GM12878 (cell line): ENCODE measurements around the gene PATL2. TPM values are rescaled to one million over a fixed set of nuclear protein-coding genes. Genes with fewer than 3 reads are reported as not detected.

Experiments used
- ATAC-seq: fragments of 200-7000 bp; cut with Tn5 transposase; 3 replicates; pipeline ENCODE4 v1.9.1; 2020; ENCODE audit warnings: mild to moderate bottlenecking, moderate library complexity
- BruUV-seq: library from RNA; stranded (reverse); fragments of 400-500 nt; replicated peaks from 2 replicates; lab custom pipeline; 2021; lab: Mats Ljungman, UMichigan
- CTCF ChIA-PET: fragments of 300-600 bp; sonication (Branson Sonifier 250); formaldehyde crosslinking; extraction: SDS; loops from one replicate; lab custom pipeline; 2021; ENCODE audit warnings: inconsistent platforms; lab: Yijun Ruan, JAX
- POLR2A ChIA-PET: fragments of 350-600 bp; formaldehyde crosslinking; extraction: SDS; loops from one replicate; lab custom pipeline; 2021; ENCODE audit warnings: inconsistent platforms; lab: Charles Lee
- RAD21 ChIA-PET: fragments of 300-600 bp; sonication (Branson Sonifier 250); formaldehyde crosslinking; loops from one replicate; lab custom pipeline; 2023; ENCODE audit warnings: antibody characterized with exemption; ENCODE audit not compliant: unreplicated experiment; lab: Charles Lee
- SMC1A ChIA-PET: fragments of 300-600 bp; sonication (Branson Sonifier 250); formaldehyde crosslinking; loops from one replicate; lab custom pipeline; 2023; ENCODE audit not compliant: unreplicated experiment, uncharacterized antibody; lab: Charles Lee
- DNase-seq: peaks from one replicate; pipeline ENCODE4 v3.0.0-alpha.2; 2011; ENCODE audit warnings: low read depth, low spot score
- FAIRE-seq: peaks from 3 replicates; lab custom pipeline; 2011; peaks lifted over from hg19 to GRCh38; lab: Jason Lieb, UNC
- H2AFZ ChIP-seq: 2 replicates; pipeline ENCODE4 v1.6.0; 2011; ENCODE audit warnings: low read depth, low read length, control low read depth; ENCODE audit not compliant: control insufficient read depth
- H3K27ac ChIP-seq: 2 replicates; pipeline ENCODE4 v1.5.1; 2011; ENCODE audit warnings: control low read depth; ENCODE audit not compliant: control insufficient read depth, insufficient read depth
- H3K27me3 ChIP-seq, 2 experiments: replicated peaks in 1 of 2; 2 replicates each; pipeline versions ENCODE4 v1.6.0 to v1.6.1; 2011; ENCODE audit warnings: low read length in 1 of 2; ENCODE audit not compliant: control insufficient read depth in 2 of 2, insufficient read depth in 2 of 2
- H3K36me3 ChIP-seq, 2 experiments: 2 replicates each; pipeline ENCODE4 v1.5.1; 2011; ENCODE audit warnings: low read length in 1 of 2; ENCODE audit not compliant: control insufficient read depth in 2 of 2, insufficient read depth in 2 of 2
- H3K4me1 ChIP-seq: 2 replicates; pipeline ENCODE4 v1.6.1; 2011; ENCODE audit warnings: mild to moderate bottlenecking, low read length, moderate library complexity, mixed read lengths; ENCODE audit not compliant: control insufficient read depth, insufficient read depth
- H3K4me2 ChIP-seq: 2 replicates; pipeline ENCODE4 v1.6.0; 2011; ENCODE audit warnings: control low read depth; ENCODE audit not compliant: control insufficient read depth, insufficient read depth
- H3K4me3 ChIP-seq: fragments of 200-600 bp; sonication (generic); 2 replicates; pipeline ENCODE4 v1.5.1; 2016
- H3K79me2 ChIP-seq: 2 replicates; pipeline ENCODE4 v1.6.0; 2011; ENCODE audit warnings: low read length; ENCODE audit not compliant: control insufficient read depth, insufficient read depth
- H3K9ac ChIP-seq: 2 replicates; pipeline ENCODE4 v1.8.0; 2011; ENCODE audit warnings: low read length, control low read depth, mixed read lengths; ENCODE audit not compliant: control insufficient read depth, insufficient read depth
- H3K9me3 ChIP-seq: replicated peaks from 3 replicates; pipeline ENCODE4 v1.5.1; 2011; ENCODE audit warnings: mild to moderate bottlenecking, low read length; ENCODE audit not compliant: control insufficient read depth, insufficient read depth
- H4K20me1 ChIP-seq: 2 replicates; pipeline ENCODE4 v1.6.0; 2011; ENCODE audit not compliant: control insufficient read depth, insufficient read depth
- BRCA1 ChIP-seq: IDR thresholded peaks from 2 replicates; pipeline ENCODE4 v1.6.1; 2011; ENCODE audit warnings: low read depth, low read length, improper control_type of control experiment
- DPF2 ChIP-seq: fragments of 450-650 bp; IDR thresholded peaks from 2 replicates; pipeline ENCODE4 v1.6.1; 2017; ENCODE audit warnings: mild to moderate bottlenecking
- E2F8 ChIP-seq: fragments of 450-650 bp; IDR thresholded peaks from 2 replicates; pipeline ENCODE4 v1.6.1; 2018; ENCODE audit warnings: mild to moderate bottlenecking, low read depth, moderate library complexity; ENCODE audit not compliant: partially characterized antibody
- ESRRA ChIP-seq: IDR thresholded peaks from 2 replicates; pipeline ENCODE4 v1.6.1; 2012; ENCODE audit warnings: mild to moderate bottlenecking, low read length, improper control_type of control experiment
- HDAC2 ChIP-seq: fragments of 200-600 bp; sonication (generic); IDR thresholded peaks from 2 replicates; pipeline ENCODE4 v1.6.1; 2017
- NR2F1 ChIP-seq: fragments of 450-650 bp; conservative IDR thresholded peaks from 2 replicates; pipeline ENCODE4 v1.6.1; 2017; ENCODE audit warnings: mild to moderate bottlenecking
- PBX3 ChIP-seq: IDR thresholded peaks from 2 replicates; pipeline ENCODE4 v1.6.1; 2011; ENCODE audit warnings: mild to moderate bottlenecking, low read depth, low read length, moderate library complexity; ENCODE audit not compliant: insufficient replicate concordance
- RUNX3 ChIP-seq: IDR thresholded peaks from 2 replicates; pipeline ENCODE4 v1.6.1; 2012; ENCODE audit warnings: low read length, inconsistent platforms
- SPI1 ChIP-seq: IDR thresholded peaks from 2 replicates; pipeline ENCODE4 v1.6.1; 2011; ENCODE audit warnings: low read depth, mild to moderate bottlenecking, low read length, moderate library complexity, borderline replicate concordance; ENCODE audit not compliant: insufficient read depth
- ZBTB33 ChIP-seq: fragments of 450-650 bp; IDR thresholded peaks from 2 replicates; pipeline ENCODE4 v1.6.1; 2017; ENCODE audit warnings: mild to moderate bottlenecking
- ZZZ3 ChIP-seq: IDR thresholded peaks from 2 replicates; pipeline ENCODE4 v1.6.1; 2011; ENCODE audit warnings: low read depth; ENCODE audit not compliant: control insufficient read depth, insufficient read length
- in situ Hi-C: fragments of 300-500 bp; cut with MboI; formaldehyde crosslinking; loops from 9 replicates; pipeline ENCODE4 v1.14.3; 2018; ENCODE audit warnings: mixed read lengths
- intact Hi-C: fragments of 100-400 bp; cut with micrococcal nuclease; formaldehyde crosslinking; loops from one replicate; pipeline ENCODE4 v1.14.2; 2022; ENCODE audit not compliant: unreplicated experiment
- polyA plus RNA-seq, 11 experiments: library from polyadenylated mRNA; depleted of rRNA in 4 of 11; unstranded in 6 of 11; stranded (reverse) in 5 of 11; fragments of >200 nt; fragmentation: Nextera tagmentation in 4 of 11; fragmentation: Illumina TruSeq in 1 of 11; extraction: Ambion mirVana in 4 of 11; extraction: Trizol in 1 of 11; gene quantifications; 1 replicate in 1 of 11; 2 replicates in 10 of 11; pipeline versions ENCODE4 v1.2.1 to v1.2.3, GENCODE V29; 2011 to 2016; ENCODE audit warnings: inconsistent platforms in 2 of 11, missing spikeins in 2 of 11, low read depth in 1 of 11
- total RNA-seq, 4 experiments: library from RNA; depleted of rRNA in 3 of 4; stranded (reverse); fragments of >200 nt in 3 of 4; fragmentation: Illumina TruSeq in 1 of 4; extraction: Trizol in 1 of 4; gene quantifications; 2 replicates each; pipeline versions ENCODE4 v1.2.1 to v1.2.3, GENCODE V29; 2013 to 2021

PATL2 gene
- total and polyA plus RNA-seq, 10 of the 15 experiments (the other 5 are each of a cell fraction or from before 2014, with no cell fraction given) = 4.2 to 16.2 (median 12.1) TPM

- Histone ChIP-seq H2AFZ (no peak overlapping the region), H3K9ac (no peak overlapping the region), H4K20me1 (no peaks in the 10 kb centered on the region), H3K27ac (no peak overlapping the region), H3K36me3 (no peaks in the 10 kb centered on the region), H3K4me2 (no peak overlapping the region), H3K79me2 (no peaks in the 10 kb centered on the region), H3K9me3 (peaks cover 2% of the 10 kb centered on the region; the same call in 1 of the 3 replicates), H3K4me1 (no peaks in the 10 kb centered on the region), H3K4me3 (no peak overlapping the region), H3K27me3 (no peaks in the 10 kb centered on the region; a peak in 1 of 4 replicates)
- FAIRE-seq (no peak), DNase-seq (no peak), ATAC-seq (no peak)
- POLR2A ChIA-PET = interaction anchor here (0.9 to 1.9 kb wide), 2 partner anchors 10 to 25 kb away, joined by 3 to 6 read pairs; no protein-coding TSS in a partner anchor
- in situ Hi-C loops (no loop called here), intact Hi-C loops (no loop called here)
- CTCF ChIA-PET = interaction anchor here (1.8 to 2.4 kb wide), 2 partner anchors 10 to 40 kb away, joined by 3 to 8 read pairs; partner anchors contain the start of gene TRIM69
- TF ChIP-seq SPI1 (no peak), BRCA1 (no peak), PBX3 (no peak), ZBTB33 (no peak), ESRRA (no peak), RUNX3 (no peak), DPF2 (no peak), E2F8 (no peak), HDAC2 (no peak), NR2F1 (no peak), ZZZ3 (no peak)
- no TSS peak for BruUV-seq
- SMC1A ChIA-PET = interaction anchor here (0.7 to 1.8 kb wide), 5 partner anchors 11 to 217 kb away, joined by 3 to 8 read pairs (median 5); partner anchors contain the start of gene SPG11
- RAD21 ChIA-PET = interaction anchor here (2.6 kb wide), 1 partner anchor 33 kb away, joined by 13 read pairs; the partner anchor contains the start of gene SPG11
Observed at GRCh38 chr15:44697014-44697413, 14.1 kb downstream of the PATL2 start.
